ENCODE measurements around the gene ZNF574.

Gene ZNF574

DNA sequence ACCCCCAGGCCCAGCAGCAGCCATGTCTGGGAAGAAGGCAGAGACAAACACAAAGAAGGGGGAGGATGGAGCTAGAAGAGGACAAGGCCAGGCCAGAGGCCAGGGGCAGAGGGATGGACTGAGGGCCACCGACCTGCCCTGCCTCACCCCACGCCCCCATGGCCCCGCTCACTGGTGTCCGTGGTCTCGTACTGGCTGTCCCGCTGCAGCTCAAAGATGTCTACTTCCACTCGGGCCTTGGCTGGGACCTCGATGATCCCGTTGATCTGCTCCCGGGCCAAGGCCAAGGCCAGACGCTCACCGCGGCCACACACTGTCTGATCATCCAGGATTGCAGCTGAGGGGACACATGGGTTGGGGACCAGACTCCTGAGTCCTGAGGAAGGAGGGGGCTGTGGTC, 10.9 kb upstream of the ZNF574 start:
- no peaks in the 10 kb centered on the region for H3K36me3 ChIP-seq (ENCODE audit: insufficient read depth, low read length)
- H3K4me2 ChIP-seq (ENCODE audit: low read depth, low read length, poor library complexity, severe bottlenecking), result no peak overlapping the region
- TF ChIP-seq, protein P1, sequence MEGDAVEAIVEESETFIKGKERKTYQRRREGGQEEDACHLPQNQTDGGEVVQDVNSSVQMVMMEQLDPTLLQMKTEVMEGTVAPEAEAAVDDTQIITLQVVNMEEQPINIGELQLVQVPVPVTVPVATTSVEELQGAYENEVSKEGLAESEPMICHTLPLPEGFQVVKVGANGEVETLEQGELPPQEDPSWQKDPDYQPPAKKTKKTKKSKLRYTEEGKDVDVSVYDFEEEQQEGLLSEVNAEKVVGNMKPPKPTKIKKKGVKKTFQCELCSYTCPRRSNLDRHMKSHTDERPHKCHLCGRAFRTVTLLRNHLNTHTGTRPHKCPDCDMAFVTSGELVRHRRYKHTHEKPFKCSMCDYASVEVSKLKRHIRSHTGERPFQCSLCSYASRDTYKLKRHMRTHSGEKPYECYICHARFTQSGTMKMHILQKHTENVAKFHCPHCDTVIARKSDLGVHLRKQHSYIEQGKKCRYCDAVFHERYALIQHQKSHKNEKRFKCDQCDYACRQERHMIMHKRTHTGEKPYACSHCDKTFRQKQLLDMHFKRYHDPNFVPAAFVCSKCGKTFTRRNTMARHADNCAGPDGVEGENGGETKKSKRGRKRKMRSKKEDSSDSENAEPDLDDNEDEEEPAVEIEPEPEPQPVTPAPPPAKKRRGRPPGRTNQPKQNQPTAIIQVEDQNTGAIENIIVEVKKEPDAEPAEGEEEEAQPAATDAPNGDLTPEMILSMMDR (conservative IDR thresholded peaks at IDR 0.05; ENCODE audit: low read length), result no peak
- TF ChIP-seq EZH2phosphoT487 (IDR thresholded peaks at IDR 0.05; ENCODE audit: borderline replicate concordance), result no peak
- no peak overlapping the region for H2AFZ ChIP-seq (ENCODE audit: low read length)
- H3K9me3 ChIP-seq (ENCODE audit: insufficient read depth, low read depth, low read length), result no peaks in the 10 kb centered on the region
- no peak overlapping the region for H3K4me3 ChIP-seq (ENCODE audit: low read length, poor library complexity, severe bottlenecking)
- H3K79me2 ChIP-seq (ENCODE audit: insufficient read depth, low read length), result no peaks in the 10 kb centered on the region
- no peaks in the 10 kb centered on the region for H3K27me3 ChIP-seq (ENCODE audit: insufficient read depth, low read length, poor library complexity, severe bottlenecking)
- H3K4me1 ChIP-seq (ENCODE audit: insufficient read depth, low read length, poor library complexity, severe bottlenecking), result no peaks in the 10 kb centered on the region
- no peaks in the 10 kb centered on the region for H4K20me1 ChIP-seq (ENCODE audit: insufficient read depth, low read length, poor library complexity, severe bottlenecking)
- H3K9me2 ChIP-seq (replicated peaks; ENCODE audit: low read depth, low read length), result no peaks in the 10 kb centered on the region
- no peak overlapping the region for H3K9ac ChIP-seq (ENCODE audit: low read depth, low read length, poor library complexity, severe bottlenecking)
- H3F3A ChIP-seq (ENCODE audit: low read depth), result no peaks in the 10 kb centered on the region

DNA sequence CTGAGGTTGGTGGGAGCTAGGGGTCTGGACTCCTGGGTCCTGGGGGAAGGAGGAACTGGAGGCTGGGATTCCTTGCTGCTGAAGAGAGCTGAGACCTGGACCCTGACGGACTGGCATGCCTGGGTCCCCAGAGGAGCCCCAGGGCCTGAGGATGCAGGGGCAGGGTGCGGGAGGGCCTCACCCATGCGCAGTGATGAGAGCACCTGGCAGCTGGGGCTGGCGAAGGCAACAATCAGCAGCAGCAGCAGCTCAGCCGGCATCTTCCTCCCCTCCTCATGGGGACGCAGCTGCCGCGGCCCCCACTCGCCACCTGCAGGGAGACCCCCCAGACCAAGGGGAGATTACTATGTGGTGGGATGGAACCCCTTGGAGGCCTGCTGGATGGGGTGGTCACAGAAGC, 10.5 kb upstream of the ZNF574 start:
- Histone ChIP-seq H3K9me3 (ENCODE audit: insufficient read depth, low read depth, low read length) (no peaks in the 10 kb centered on the region), H3K4me3 (ENCODE audit: low read length, poor library complexity, severe bottlenecking) (no peak overlapping the region), H3K9me2 (replicated peaks; ENCODE audit: low read depth, low read length) (no peaks in the 10 kb centered on the region), H3K36me3 (ENCODE audit: insufficient read depth, low read length) (no peaks in the 10 kb centered on the region), H4K20me1 (ENCODE audit: insufficient read depth, low read length, poor library complexity, severe bottlenecking) (no peaks in the 10 kb centered on the region), H3K79me2 (ENCODE audit: insufficient read depth, low read length) (no peaks in the 10 kb centered on the region), H3K27me3 (ENCODE audit: insufficient read depth, low read length, poor library complexity, severe bottlenecking) (no peaks in the 10 kb centered on the region), H2AFZ (ENCODE audit: low read length) (no peak overlapping the region), H3F3A (ENCODE audit: low read depth) (no peaks in the 10 kb centered on the region), H3K4me1 (ENCODE audit: insufficient read depth, low read length, poor library complexity, severe bottlenecking) (no peaks in the 10 kb centered on the region), H3K4me2 (ENCODE audit: low read depth, low read length, poor library complexity, severe bottlenecking) (no peak overlapping the region), H3K9ac (ENCODE audit: low read depth, low read length, poor library complexity, severe bottlenecking) (no peak overlapping the region)
- TF ChIP-seq EZH2phosphoT487 (IDR thresholded peaks at IDR 0.05; ENCODE audit: borderline replicate concordance), result no peak
- TF ChIP-seq, protein P1 (conservative IDR thresholded peaks at IDR 0.05; ENCODE audit: low read length), result no peak

DNA sequence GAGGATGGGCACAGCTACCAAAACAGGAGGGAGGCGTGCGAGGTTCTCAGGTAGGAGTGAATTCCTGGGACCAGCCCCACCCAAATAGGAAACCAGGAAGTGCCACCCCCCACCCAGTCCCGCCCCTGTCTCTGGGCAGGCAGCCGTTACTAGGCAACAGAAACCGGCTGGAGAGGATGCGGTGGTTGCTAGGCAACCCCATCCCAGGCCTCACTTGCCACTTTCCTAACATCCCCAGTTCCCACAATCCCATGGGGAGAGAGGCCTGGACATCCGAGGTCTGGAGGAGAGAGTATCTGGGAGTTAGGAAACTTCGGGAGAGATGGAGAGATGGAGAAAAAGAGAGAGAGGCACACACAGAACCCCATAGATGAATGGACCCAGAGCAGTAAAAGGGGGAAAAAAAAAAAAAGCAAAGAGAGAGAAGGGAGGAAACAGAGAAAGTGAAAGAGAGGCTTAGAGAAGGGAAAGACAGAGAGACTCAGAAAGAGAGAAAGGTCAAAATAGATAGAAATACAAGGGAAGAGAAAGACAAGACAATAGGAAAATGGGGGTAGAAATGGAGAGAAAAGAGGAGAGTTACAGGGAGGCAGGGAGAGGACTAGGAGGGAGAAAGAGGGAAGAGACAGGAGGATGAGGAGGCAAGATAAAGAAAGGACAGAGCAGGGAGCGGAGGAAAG, 9.8 kb upstream of the ZNF574 start:
- Histone ChIP-seq H3K9ac (ENCODE audit: low read depth, low read length, poor library complexity, severe bottlenecking) (no peak overlapping the region), H3K79me2 (ENCODE audit: insufficient read depth, low read length) (no peaks in the 10 kb centered on the region), H3K4me2 (ENCODE audit: low read depth, low read length, poor library complexity, severe bottlenecking) (no peak overlapping the region), H3K27me3 (ENCODE audit: insufficient read depth, low read length, poor library complexity, severe bottlenecking) (no peaks in the 10 kb centered on the region), H3K4me3 (ENCODE audit: low read length, poor library complexity, severe bottlenecking) (no peak overlapping the region), H3K4me1 (ENCODE audit: insufficient read depth, low read length, poor library complexity, severe bottlenecking) (no peaks in the 10 kb centered on the region), H3K9me2 (replicated peaks; ENCODE audit: low read depth, low read length) (no peaks in the 10 kb centered on the region), H3F3A (ENCODE audit: low read depth) (no peaks in the 10 kb centered on the region), H3K9me3 (ENCODE audit: insufficient read depth, low read depth, low read length) (no peaks in the 10 kb centered on the region), H4K20me1 (ENCODE audit: insufficient read depth, low read length, poor library complexity, severe bottlenecking) (no peaks in the 10 kb centered on the region), H2AFZ (ENCODE audit: low read length) (no peak overlapping the region), H3K36me3 (ENCODE audit: insufficient read depth, low read length) (no peaks in the 10 kb centered on the region)
- TF ChIP-seq EZH2phosphoT487 (IDR thresholded peaks at IDR 0.05; ENCODE audit: borderline replicate concordance), result no peak
- TF ChIP-seq, protein P1 (conservative IDR thresholded peaks at IDR 0.05; ENCODE audit: low read length), result no peak

Data from Loucy (cell line).